GM21576 (cell line): Measurements from ENCODE around the gene ADAT3.
"Not testable (repeated sequence)": the region's sequence is repeated elsewhere in the genome, so short reads cannot be mapped to it uniquely, and the experiment has no call there.

Source experiments
- ATAC-seq: cut with Tn5 transposase; IDR thresholded peaks from one replicate; pipeline ENCODE4 v1.9.1; 2021; ENCODE audit warnings: mild to moderate bottlenecking, moderate library complexity; ENCODE audit not compliant: unreplicated experiment

ADAT3 gene

DNA sequence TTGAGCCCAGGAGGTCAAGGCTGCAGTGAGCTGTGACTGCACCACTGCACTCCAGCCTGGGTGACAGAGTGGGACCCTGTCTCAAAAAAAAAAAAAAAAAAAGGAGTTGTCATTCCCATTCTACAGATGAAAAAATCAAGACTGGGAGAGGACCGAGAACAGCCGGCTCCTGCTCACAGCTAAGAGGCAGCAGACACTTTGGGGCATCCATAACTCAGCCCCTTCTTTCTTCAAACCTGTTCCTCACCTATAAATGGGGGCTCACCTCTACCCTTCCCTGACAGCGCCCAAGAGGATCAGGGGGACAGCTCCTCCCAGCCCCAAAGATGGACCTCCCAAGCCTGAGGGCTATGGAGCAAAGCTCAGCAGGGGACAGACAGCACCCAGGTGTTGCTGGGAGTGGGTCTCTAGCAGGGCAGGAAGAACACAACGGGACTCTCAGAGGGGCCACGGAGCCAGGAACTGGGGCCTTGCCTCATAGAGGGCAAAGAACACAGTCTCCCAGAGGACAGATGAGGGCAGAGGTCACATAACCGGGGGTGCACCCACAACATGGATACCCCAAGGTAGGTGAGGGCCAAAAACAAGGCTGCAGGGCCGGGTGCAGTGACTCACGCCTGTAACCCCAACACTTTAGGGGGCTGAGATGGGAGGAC lies 38.4 kb upstream of the ADAT3 start:
- no peak for ATAC-seq

DNA sequence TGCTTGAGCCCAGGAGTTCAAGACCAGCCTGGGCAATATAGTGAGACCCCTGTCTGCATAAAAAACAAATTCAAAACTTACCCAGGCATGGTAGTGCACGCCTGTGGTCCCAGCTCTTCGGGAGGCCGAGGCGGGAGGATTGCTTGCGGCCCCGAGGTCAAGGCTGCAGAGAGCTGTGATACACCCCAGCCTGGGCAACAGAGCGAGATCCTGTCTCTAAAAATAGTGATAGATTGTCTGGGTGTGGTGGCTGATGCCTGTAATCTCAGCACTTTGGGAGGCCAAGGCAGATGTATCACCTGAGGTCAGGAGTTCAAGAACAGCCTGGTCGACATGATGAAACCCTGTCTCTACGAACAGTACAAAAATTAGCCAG lies 37.9 kb upstream of the ADAT3 start:
- no peak for ATAC-seq

DNA sequence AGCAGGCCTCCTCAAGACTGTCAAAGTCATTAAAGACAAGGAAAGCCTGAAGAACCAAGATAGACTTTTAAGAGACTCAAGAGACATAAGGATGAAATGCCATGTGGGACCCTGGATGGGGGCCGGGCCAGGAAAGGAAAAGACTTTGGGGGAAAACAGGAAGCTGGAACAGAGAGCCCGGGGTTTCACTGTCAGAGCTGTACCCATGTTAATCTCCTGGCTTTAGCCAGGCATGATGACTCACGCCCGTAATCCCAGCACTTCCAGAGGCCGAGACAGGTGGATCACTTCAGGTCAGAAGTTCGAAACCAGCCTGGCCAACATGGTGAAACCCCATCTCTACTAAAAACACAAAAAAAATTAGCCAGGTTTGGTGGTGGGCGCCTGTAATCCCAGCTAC lies 36.2 kb upstream of the ADAT3 start:
- ATAC-seq, result no peak

DNA sequence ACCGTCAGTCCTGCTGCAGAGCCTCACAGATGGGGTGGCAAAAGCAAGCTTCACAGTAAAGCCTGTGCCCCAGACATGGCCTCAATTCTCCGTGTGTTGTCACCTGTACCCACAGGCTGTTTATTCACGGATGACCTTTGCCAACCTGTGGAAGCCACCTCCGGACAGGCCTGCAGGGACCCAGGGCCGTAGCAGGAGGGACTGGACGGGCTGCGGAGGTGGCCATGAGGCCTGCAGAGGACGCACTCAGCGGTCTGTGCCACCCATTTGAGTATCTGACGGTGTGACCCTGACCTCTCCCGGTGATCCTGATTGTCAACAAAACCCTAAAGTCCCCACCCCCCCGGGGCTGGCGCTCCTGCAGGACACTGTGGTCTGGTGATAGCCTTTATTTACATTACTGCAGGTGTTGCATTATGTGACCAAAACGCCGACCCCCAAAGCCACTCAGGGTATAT lies 34.0 kb upstream of the ADAT3 start:
- no peak for ATAC-seq

DNA sequence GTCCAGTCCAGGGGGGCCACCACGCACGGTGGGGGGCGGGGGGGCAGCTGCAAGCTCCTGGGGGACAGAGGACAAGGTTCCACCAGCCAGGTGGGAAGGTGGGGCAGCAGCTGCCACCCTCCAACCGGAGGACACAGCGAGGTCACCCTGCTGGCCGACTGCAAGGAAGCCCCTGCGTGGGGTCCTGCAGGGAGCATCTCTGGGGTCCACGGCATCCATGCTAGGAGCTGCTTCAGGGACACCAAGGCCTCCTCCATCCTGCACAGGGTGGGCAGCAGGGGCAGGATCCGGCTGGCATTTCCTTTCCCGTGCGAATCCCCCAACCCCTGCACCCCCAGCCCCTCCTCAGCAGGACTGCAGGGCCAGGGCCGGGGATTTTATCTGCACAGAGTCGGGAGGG lies 33.6 kb upstream of the ADAT3 start:
- no peak for ATAC-seq

DNA sequence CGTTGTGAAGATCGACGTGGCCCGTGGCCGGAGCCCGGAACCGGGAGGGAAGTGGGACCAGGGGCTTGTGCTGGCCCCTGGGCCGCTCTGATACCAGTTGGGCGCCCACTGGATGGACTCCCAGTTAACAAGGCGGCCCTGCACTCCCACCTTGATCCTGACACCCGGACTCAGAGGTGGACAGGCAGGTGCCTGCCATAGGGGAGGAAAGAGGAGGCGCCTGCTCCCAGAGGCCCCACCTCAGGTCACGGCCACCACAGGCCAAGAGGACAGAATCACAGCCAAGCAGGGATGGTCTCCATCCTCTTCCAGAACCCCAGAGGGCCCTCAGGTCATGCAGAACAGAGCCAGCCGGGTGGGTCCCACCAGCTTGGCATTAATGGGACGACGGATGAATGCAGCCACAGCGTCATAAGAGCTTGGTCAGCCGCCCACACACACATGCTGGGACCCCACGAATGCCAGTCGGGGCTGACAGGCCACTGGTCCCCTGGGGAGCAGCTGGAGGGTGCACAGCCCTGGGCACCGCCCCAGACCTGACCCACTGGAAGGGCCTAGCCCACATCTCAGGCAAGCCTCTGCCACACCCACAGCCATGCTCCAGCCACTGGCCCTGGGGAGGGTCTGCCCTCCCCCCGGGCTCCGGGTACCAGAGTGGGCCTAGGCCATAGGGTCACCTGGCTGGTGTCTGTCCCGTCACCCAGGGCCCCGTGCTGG lies 32.2 kb upstream of the ADAT3 start:
- ATAC-seq, result no peak

DNA sequence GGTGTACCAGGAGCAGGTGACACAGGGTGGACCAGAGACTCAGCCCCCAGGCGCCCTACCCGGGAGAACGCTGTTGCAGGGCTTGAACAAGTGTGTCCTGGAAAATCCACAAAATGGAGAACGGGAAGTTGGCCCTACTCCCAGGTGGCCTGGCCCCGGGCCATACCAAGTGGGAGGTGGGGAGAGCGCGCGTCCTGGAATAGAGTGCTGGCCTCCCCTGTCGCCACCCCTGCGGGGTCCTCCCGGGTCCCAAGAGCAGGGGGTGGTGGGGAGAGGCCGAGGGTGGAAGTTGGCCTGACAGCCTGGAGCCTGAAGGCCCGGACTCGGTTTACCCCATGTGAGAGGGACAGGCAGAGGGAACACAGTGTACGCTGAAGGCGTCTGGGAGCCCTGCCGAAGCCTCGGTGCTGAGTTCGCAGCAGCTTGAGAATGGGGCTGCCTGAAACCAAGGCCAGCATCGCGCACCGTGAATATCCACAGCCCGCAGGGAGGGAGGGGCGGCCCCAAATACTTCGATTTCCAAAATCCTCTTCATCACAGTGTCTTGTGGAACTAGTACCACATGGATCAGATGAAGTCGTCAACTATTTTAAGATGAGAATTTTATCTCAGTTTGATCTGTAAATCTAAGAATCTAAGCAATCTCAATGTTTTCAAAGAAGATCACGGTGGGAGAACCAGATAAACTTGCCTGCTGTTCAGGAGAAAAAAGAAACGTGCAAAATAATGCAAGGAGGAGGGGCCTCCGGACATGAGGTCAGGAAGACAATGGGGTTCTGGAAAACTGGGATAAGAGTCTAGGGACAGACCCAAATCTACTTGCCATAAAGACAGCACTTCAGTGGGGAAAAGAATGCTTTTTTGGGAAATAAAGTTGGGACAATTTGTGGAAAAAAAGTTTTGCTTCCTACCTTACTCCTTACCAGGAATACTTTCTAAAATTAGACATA lies 31.4 kb upstream of the ADAT3 start:
- ATAC-seq, result no peak

DNA sequence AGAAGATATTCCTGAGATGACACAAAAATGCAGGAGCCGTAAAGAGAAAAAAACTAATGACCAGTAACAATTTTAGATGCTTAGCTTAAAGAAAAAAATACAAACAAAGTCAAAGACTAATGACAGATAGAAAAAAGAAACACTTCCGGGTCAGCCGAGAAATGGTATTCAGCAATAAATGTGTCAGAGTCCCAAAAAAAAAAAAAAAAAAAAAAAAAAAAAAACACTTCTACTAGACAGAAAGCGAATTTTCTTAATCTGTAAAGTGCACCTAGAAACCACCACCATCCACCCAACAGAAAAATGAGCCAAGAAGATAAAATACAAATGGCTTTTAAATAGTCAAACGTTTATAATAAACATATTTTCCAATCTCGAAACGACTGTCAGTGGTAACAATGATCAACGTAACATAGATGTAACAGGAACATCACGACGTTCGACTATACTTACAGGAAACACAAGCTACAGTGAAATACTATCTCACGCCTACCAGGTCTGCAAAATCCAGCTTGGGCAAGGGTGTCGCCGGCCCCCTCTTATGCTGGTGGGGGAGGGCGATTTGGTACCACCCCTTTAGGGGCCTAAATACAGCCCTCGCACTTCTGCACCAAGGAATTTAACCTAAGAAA lies 30.5 kb upstream of the ADAT3 start:
- no peak for ATAC-seq

DNA sequence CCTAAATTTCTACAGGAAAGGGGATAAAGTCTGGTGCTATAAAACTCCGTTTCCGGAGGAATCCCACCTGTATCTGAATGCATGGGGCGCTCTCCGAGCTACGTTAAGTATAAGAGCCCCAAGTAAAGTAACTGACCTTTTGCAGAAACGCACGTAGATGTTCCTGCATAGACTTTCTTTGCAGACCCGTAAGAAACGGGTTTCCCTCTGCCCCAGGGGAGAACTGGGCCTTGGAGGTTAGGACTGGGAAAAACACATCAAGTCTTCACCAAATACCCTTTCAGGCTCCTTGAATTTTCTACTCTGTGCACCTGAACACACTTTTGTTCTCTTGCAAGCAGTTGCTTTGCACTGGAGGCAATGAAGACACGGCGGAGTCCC lies 29.9 kb upstream of the ADAT3 start:
- ATAC-seq, result not testable (repeated sequence)

DNA sequence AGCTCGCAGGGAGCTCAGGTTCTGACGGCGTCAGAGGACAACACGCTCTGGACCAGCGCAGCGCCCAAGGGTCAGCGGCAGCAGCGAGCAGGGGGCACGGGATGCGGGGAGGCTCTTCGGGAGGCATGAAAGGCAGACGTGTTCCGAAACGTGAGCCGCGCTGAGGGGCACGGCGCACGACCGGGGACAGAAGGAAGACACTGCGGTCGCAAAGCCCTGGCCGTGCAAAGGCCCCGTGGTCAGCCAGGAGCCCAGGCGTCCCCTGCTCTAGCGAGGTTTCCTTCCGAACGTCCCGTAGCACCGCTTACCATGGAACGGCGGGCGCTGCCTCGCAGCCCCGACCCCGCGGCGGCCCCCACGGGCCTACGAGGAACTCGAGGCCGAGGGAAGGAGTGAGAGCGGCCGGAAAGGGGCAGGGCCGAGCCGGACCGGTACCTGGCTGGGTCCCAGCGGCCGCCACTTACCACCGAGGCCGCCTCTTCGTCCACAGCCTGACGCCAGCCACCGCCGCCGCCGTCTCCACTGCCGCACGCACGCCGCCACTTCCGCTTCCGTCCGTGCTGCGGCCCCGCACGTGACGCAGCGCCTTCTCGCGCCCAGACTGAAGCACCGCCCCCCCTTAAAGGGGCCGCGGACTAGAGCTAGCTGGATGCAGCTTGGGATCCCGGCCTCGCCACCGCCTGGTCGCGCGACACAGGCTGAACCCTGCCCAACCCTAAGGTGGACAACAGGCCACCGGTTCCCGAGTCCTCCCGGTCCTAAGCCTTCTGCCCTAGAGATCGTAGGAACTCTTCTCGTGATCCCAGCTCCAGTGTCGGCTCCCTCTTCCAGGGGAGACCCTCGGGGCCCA lies 29.3 kb upstream of the ADAT3 start:
- ATAC-seq, result peak; percentile 90

DNA sequence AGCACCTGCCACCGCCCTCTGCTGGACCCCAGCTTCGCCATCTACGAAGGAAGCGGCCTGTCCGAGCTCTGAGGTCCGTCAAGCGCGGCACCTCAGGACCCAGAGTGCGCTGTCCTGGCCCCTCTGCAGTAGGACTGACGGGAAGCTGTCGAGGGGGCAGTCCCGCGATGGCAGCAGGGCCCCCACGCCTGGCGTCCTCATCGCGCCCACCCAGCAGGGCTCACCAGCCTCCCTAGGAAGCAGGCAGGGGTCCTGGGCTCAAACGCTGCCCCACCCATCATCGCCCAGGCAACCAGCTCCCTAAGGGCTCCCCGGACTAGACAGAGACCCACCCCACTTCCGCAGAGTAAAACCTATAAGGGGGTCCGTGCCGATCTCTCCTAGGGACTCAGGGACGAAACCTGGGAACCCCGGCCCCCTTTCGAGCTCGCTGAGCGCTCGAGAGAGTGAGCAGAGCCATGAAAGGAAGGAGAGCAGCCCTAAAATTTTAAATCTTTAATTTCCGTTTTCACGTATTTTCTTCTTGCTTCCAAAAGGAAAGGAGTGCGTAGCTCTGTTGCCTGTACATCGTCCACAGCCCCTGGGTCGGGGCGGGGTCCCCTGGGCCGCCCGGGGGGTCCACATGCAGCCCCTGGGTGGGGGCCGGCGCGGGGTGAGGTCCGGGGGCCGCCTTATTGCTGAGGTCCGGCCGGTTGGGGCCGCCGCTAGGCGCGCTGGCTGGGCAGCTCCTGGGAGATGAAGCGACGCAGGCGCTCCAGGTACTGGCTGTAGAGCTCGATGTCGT lies 28.5 kb upstream of the ADAT3 start:
- ATAC-seq, result peak; percentile 27

DNA sequence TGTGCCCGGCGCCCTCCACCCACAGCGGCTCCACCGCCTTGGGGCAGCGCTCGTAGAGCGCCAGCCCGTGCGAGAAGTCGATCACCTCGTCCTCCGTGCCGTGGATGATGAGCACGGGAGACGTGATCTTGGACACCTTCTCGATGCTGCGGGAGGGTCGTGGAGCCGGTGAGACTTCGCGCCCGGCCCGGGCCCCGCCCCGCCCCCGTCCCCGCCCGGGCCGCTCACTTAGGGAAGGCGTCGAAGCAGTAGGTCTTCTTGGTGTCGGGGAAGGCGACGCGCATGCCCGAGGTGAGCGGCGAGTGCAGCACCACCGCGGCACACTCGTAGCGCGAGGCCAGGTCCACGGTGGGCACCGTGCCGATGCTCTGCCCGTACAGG lies 27.9 kb upstream of the ADAT3 start:
- not testable (repeated sequence) for ATAC-seq

DNA sequence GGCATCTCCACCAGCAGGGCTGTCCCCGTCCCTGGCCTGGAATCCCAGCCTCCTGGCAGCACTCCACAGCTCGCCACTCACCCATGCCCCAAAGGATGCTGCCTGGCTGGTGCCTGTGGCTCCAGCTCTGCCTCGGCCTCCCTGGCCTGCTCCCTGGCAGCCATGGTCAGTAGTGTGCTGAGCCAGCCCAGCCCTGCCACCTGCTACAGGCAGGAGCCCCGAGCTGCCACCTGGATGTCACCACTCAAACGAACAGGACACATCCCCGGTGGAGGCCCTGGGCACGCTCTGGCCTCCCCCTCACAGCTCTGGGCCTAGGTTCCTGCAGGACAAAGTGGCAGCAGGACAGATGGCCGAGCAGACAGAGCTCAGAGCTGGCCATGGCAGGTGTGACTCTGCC lies 26.6 kb upstream of the ADAT3 start:
- ATAC-seq, result not testable (repeated sequence)

DNA sequence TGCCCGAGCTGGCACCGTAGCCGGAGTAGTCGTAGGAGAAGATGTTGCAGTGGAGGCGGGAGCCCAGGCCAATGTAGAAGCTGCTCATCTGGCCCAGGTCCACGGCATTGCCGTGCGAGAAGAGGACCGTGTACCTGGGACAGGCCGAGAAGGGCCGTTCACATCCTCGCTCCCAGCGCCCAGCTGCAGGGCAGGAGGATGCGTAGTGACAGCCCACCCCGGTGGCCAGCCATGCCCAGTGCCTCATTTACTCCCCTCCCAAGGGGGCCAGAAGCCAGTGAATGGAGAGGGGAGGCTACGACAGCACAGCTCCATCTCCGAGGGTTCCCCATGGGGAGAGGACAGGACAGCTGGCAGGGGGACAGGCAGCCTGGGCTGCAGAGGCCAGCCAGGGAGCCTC lies 25.2 kb upstream of the ADAT3 start:
- ATAC-seq, result not testable (repeated sequence)

DNA sequence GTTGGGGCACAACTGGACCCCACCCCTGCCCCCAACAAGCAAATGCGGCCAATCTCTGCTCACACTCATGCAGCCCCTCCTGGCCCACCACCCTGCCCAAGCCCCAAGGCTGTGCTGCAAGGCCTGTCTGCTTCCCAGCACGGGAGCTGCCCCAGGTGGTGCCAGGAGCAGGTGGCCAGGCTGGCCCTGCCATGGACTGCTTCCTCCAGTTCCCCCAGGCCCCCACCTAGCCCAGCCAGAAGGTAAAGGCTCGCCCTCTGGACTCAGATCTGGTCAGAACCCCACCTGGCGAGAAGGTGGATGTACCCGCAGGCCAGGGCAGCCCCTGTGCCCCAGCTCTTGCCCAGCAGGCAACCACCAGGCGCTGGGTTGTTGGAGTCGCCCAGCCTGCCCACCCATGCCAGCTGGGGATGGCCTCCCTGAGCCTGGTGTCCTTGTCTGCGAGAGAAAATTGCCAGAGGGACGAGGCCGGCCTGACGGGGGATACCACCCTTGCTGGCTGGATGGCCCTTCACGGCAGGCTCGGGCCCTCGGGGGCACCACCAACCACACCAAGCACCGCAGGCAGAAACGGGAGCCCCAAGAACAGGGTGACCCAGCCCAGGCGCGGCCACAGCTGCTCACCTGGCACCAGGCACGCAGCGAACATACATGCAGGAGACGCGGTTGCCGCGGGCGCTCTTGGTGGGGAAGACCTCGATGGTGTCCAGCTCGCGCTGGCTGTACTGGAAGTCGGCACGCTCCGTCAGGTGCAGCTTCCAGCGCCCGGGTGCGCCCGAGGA lies 24.4 kb upstream of the ADAT3 start:
- no peak for ATAC-seq

DNA sequence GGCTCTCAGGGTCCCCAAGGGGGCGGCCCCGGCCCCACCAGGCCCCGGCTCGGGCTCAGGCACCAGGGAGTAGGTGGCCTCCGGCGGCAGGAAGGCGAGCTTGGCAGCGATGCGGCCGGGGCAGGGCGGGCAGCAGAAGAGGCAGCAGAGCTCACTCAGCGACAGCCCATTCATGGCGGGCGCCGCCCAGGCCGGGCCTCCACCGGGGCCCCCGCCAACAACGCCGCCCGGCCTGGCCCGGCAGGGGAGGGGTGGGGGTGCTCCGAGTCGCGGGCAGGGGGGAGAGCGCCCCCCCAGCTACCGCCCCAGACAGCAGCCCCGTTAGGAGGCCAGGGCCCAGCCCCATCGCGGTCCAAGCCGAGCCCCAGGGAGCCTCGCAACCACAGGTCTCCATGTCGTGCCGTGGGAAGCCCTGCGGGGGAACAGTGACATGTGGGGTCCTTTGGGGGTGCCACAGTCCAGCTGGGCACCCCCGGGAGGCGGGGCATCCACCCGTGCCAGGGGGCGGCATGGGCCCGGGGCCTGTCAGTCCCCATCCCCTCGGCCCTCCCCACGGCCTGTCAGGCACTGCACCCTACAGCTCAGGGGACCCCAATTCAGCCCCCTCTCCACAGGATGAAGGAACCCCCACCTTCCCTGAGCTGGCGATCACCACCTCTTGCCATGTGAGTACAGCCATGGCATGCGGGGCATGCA lies 23.7 kb upstream of the ADAT3 start:
- not testable (repeated sequence) for ATAC-seq

DNA sequence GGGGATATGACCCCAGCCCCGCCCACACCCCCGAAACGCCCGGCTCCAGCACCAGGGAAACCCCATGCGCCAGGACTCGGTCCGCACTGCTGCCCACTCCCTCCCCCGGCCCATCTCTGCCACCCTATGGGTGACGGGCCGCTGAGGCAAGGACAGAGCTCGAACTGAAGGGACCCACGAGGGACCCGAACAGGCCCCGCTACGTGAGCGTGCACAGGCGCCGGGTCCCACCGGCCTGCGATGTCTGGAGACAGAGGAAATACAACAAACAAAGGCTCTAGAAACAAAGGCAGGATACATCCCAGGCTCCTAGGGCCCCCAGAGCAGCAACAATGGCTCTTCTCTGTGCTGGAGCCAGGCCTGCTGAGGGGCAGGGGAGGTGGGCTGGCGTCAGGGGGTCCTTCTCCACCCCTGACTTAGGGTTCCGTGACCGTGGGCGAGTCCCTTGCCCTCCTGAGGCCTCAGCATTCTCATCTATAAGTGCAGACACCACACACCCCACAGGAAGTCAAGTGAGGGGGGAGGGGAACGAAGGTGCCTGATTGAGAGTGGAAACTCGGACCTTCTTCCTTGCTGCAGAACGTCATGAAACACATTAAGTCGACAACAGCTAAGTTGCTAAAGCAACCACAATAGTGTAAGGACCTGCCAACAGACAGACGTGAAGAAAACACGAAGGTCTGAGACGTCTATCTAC lies 23.0 kb upstream of the ADAT3 start:
- ATAC-seq, result no peak
